Tibial nerve (tissue), 3 donors: ENCODE data around the gene GOT2.

Experiments used
- EP300 ChIP-seq, 2 donors: sonication (generic); formaldehyde crosslinking; IDR thresholded peaks; one replicate each; pipeline ENCODE4 v1.6.1; 2017; ENCODE audit warnings: antibody characterized with exemption in 2 of 2, mild to moderate bottlenecking in 1 of 2
- POLR2A ChIP-seq, 2 donors: fragments of 450-650 bp; IDR thresholded peaks; one replicate each; pipeline ENCODE4 v1.6.1; 2017; ENCODE audit warnings: antibody characterized with exemption in 2 of 2, mild to moderate bottlenecking in 2 of 2, moderate library complexity in 2 of 2

DNA sequence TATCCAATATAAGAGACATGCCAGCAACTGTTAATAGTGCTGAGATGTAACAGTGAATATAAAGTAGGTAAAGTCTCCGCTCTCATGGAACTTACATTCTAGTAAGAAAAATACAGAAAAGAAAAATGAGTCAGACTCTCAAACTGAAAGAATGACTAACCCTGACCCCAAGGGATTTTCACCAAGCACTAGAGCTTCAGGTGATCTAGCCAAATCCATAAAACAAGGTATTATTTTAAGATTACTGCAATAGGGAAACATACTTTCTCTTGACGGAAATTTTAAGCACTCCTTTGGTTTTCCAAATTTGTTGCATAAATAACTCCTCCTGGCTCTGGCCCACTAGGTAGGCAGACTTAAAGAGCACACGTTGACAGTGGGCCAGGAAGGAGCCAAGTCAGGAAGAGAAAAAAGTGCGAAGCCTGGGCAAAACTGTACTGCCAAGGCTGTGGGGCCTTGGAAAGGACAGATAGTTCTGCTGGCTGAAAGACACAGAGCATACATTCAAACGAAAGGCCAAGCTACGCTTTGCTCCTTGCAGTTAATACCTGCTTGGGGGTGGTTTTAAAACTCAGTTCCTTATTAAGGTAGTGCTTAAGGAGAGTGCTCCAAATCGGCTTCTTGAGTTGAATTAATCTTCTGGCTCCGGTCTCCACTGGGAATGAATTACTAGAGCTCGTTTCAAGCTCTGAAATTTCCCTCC lies 1.4 kb downstream of the GOT2 start:
- no peak for TF ChIP-seq POLR2A (IDR thresholded peaks at IDR 0.05)
- TF ChIP-seq EP300 (IDR thresholded peaks at IDR 0.05) = no peak
